Right forelimb (tissue), 1 donor: ENCODE results near the gene QSOX2.
"Not testable (repeated sequence)": the region's sequence is repeated elsewhere in the genome, so short reads cannot be mapped to it uniquely, and the experiment has no call there.

Experiments
- DNase-seq: peaks from one replicate; pipeline ENCODE4 v3.0.0-alpha.2; 2018

QSOX2 gene

GRCh38 chr9:136250676-136251075 lies 5.1 kb upstream of the QSOX2 start:
- no peak for DNase-seq

GRCh38 chr9:136249877-136250559 lies 4.4 kb upstream of the QSOX2 start:
- no peak for DNase-seq

GRCh38 chr9:136248951-136249876 lies 3.6 kb upstream of the QSOX2 start:
- no peak for DNase-seq

GRCh38 chr9:136247947-136248637 lies 2.5 kb upstream of the QSOX2 start:
- DNase-seq, result no peak

GRCh38 chr9:136247551-136247916 lies 1.9 kb upstream of the QSOX2 start:
- DNase-seq, result no peak

- DNase-seq, result no peak
Measured at GRCh38 chr9:136246849-136247550, 1.4 kb upstream of the QSOX2 start.

- DNase-seq, result no peak
Measured at GRCh38 chr9:136244969-136245218, 718 bp downstream of the QSOX2 start.

GRCh38 chr9:136244122-136244968 lies 1.3 kb downstream of the QSOX2 start:
- no peak for DNase-seq

GRCh38 chr9:136243631-136244030 lies 2.0 kb downstream of the QSOX2 start:
- no peak for DNase-seq

GRCh38 chr9:136242918-136243525 lies 2.6 kb downstream of the QSOX2 start:
- DNase-seq, result no peak

- no peak for DNase-seq
Measured at GRCh38 chr9:136242248-136242647, 3.4 kb downstream of the QSOX2 start.

GRCh38 chr9:136241542-136241941 lies 4.1 kb downstream of the QSOX2 start:
- no peak for DNase-seq

GRCh38 chr9:136240941-136241340 lies 4.7 kb downstream of the QSOX2 start:
- DNase-seq, result no peak

- DNase-seq, result no peak
Measured at GRCh38 chr9:136239983-136240330, 5.7 kb downstream of the QSOX2 start.

- DNase-seq, result no peak
Measured at GRCh38 chr9:136239135-136239982, 6.3 kb downstream of the QSOX2 start.

GRCh38 chr9:136238342-136238732 lies 7.3 kb downstream of the QSOX2 start:
- DNase-seq, result no peak

- DNase-seq, result no peak
Measured at GRCh38 chr9:136237486-136238341, 7.9 kb downstream of the QSOX2 start.

GRCh38 chr9:136236471-136237410 lies 8.9 kb downstream of the QSOX2 start:
- DNase-seq, result not testable (repeated sequence)
